Fibroblast of the aortic adventitia (primary cell): ENCODE measurements around the gene WFDC2. TPM values are rescaled to one million over a fixed set of nuclear protein-coding genes. Genes with fewer than 3 reads are reported as not detected.
A peak's percentile ranks its signal among the peaks of the same experiment; 100 is the strongest.

Experiments
- DNase-seq: peaks from one replicate; pipeline ENCODE4 v3.0.0-alpha.2; 2010; ENCODE audit warnings: low read depth
- H3K4me3 ChIP-seq: 2 replicates; pipeline ENCODE4 v1.5.1; 2011; ENCODE audit warnings: low read depth, mild to moderate bottlenecking, control low read depth, low read length, moderate library complexity
- small RNA-seq: library from RNA; depleted of rRNA; stranded (forward); fragments of <200 nt; gene quantifications from one replicate; pipeline ENCODE3, GENCODE V24; 2012
- total RNA-seq: library from RNA; depleted of rRNA; stranded (reverse); fragments of >200 nt; gene quantifications from 2 replicates; pipeline ENCODE4 v1.2.3, GENCODE V29; 2012; ENCODE audit warnings: low replicate concordance
- TF ChIP-seq, protein P1 (sequence below): IDR thresholded peaks from 2 replicates; pipeline ENCODE4 v1.5.1; 2011; ENCODE audit warnings: mild to moderate bottlenecking, low read length, control low read depth, inconsistent platforms; ENCODE audit not compliant: insufficient read depth

Gene WFDC2
- total RNA-seq, 1 donor: not detected

DNA sequence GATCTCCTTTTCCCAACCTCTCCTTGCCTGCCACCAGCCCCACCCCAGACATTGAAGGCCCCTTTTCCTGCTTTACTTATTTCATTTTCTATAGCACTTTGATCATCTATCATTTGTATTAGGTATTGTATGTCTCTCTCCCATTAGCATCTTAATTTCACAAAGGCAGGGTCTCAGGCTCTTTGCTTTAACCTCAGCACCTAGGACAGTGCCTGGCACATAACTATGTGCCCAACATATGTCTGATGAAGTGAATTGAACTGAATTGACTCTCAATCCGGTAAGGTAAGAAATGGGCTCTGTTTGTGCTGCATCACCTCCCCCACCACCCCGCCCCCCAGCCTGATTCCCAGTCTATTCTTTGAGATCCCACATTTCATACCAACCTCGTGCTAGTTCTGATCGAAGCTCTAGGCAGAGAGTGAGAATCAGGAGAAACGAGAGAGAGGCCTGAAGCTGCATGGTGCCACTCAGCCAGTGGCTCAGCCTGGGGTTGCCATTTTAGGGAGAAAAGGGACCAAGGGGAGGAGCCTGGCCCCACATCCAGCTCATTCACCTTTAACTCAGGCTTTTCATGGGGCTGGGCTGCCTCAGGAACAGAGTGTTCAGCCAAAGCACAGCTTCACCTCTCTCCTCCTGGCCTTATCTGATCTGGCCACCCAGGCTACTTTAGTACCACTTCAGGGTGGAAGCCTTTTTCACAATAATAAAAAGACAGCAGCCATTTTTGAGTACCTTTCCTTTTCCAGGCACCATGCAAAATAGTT lies 45.8 kb downstream of the WFDC2 start, which contains the start of gene SPINT3:
Gene SPINT3 (minus strand): TSS at position 476 of the 767 bp plus-strand sequence. CDS start 14 bp downstream, at position 462.
- no peak for DNase-seq
- TF ChIP-seq, protein P1, sequence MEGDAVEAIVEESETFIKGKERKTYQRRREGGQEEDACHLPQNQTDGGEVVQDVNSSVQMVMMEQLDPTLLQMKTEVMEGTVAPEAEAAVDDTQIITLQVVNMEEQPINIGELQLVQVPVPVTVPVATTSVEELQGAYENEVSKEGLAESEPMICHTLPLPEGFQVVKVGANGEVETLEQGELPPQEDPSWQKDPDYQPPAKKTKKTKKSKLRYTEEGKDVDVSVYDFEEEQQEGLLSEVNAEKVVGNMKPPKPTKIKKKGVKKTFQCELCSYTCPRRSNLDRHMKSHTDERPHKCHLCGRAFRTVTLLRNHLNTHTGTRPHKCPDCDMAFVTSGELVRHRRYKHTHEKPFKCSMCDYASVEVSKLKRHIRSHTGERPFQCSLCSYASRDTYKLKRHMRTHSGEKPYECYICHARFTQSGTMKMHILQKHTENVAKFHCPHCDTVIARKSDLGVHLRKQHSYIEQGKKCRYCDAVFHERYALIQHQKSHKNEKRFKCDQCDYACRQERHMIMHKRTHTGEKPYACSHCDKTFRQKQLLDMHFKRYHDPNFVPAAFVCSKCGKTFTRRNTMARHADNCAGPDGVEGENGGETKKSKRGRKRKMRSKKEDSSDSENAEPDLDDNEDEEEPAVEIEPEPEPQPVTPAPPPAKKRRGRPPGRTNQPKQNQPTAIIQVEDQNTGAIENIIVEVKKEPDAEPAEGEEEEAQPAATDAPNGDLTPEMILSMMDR: no peak
- H3K4me3 ChIP-seq: no peak within 1 kb of the TSS

DNA sequence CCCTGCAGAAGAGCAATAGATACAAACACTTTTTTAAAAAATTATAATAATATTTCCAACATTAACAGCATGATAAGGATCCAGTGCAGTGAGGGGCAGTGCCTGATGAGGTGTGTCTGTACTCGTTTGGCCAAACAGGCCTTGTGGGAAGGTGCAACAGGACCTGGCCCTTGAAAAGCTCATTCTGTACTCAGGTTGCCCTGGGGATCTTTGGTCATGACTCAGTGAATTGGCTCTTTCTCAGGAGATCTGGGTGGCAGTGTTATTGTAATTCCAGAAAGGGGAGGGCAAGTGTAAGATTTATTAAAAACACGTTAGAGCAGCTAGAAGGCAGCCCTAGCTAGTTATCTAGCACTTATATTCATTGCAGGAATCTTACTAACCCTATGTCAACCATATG lies 48.7 kb downstream of the WFDC2 start:
- H3K4me3 ChIP-seq: no peak overlapping the region
- TF ChIP-seq, protein P1: no peak
- DNase-seq: peak; percentile 1

GRCh38 chr20:45523821-45524220 lies 54.3 kb downstream of the WFDC2 start:
- TF ChIP-seq, protein P1: no peak
- no peak for DNase-seq

DNA sequence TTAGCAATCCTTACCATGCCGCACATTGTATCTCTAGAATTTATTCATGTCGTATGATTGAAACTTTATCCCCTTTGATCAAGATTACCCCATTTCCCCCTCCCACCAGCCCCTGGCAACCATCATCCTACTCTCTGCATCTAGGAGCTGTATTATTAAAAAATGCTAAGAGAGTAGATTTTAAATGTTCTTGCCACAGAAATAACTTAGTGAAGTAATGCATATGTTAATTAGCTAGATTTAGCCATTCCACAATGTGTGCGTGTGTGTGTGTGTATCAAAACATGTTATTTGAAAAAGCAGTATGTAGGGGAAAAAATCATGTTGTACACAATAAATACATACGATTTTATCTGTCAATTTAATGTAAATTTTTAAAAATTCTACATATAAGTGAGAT lies 57.7 kb downstream of the WFDC2 start:
- no peak overlapping the region for H3K4me3 ChIP-seq
- TF ChIP-seq, protein P1: no peak
- no peak for DNase-seq

More at GRCh38 chr20:45523821-45524220, 54.3 kb downstream of the WFDC2 start:
- no peak overlapping the region for H3K4me3 ChIP-seq

Small RNA genes lying within 50 kb of the gene (small RNA-seq; reads per million reads assigned to genes)
- not detected for gene MIR6812

Other genes with a start within 250 kb of the WFDC2 start
- not detected in 2 replicates for gene SEMG2, start 248.4 kb upstream of the WFDC2 start, total RNA-seq
- 0.63 and 12.9 TPM in 2 replicates for gene SLPI, start 215.2 kb upstream of the WFDC2 start, total RNA-seq
- not detected in 2 replicates for gene RBPJL, start 162.9 kb upstream of the WFDC2 start, total RNA-seq
- gene MATN4, start 161.5 kb upstream of the WFDC2 start, total RNA-seq: not detected in 2 replicates
- gene SDC4, start 121.3 kb upstream of the WFDC2 start, total RNA-seq: 91.1 and 150 TPM in 2 replicates
- 27.9 and 29.4 TPM in 2 replicates for gene SYS1, start 106.6 kb upstream of the WFDC2 start, total RNA-seq
- 0.09 TPM in 1 of 2 replicates, not detected in the other for gene TP53TG5, start 91.4 kb upstream of the WFDC2 start, total RNA-seq
- 1.3 and 4.6 TPM in 2 replicates for gene DBNDD2, start 61.5 kb upstream of the WFDC2 start, total RNA-seq
- 19.9 and 67.4 TPM in 2 replicates for gene PIGT, start 53.6 kb upstream of the WFDC2 start, total RNA-seq
- gene SPINT3, start 45.9 kb downstream of the WFDC2 start, total RNA-seq: not detected in 2 replicates
- not detected in 2 replicates for gene WFDC6, start 69.7 kb downstream of the WFDC2 start, total RNA-seq
- not detected in 2 replicates for gene EPPIN, start 77.6 kb downstream of the WFDC2 start, total RNA-seq
- not detected in 2 replicates for gene WFDC8, start 109.5 kb downstream of the WFDC2 start, total RNA-seq
- gene WFDC10A, start 160.0 kb downstream of the WFDC2 start, total RNA-seq: not detected in 2 replicates
- not detected in 2 replicates for gene WFDC9, start 161.5 kb downstream of the WFDC2 start, total RNA-seq
- gene WFDC11, start 200.5 kb downstream of the WFDC2 start, total RNA-seq: not detected in 2 replicates
- gene WFDC13, start 232.3 kb downstream of the WFDC2 start, total RNA-seq: not detected in 2 replicates
- gene WFDC10B, start 235.3 kb downstream of the WFDC2 start, total RNA-seq: not detected in 2 replicates